AG09319 (cell line): ENCODE results near the gene L3MBTL4.

Experiments used
- DNase-seq: peaks from one replicate; pipeline ENCODE4 v3.0.0-alpha.2; 2010; ENCODE audit warnings: low read depth; ENCODE audit errors: extremely low read depth
- CTCF ChIP-seq: IDR thresholded peaks from 2 replicates; pipeline ENCODE4 v1.5.1; 2011; ENCODE audit warnings: low read depth, mild to moderate bottlenecking, inconsistent platforms, low read length, moderate library complexity

The L3MBTL4 gene

GRCh38 chr18:6328621-6329010 lies 86.1 kb downstream of the L3MBTL4 start:
- no peak for TF ChIP-seq CTCF
- no peak for DNase-seq

- no peak for TF ChIP-seq CTCF
- no peak for DNase-seq
Observed at GRCh38 chr18:6327895-6328620, 86.7 kb downstream of the L3MBTL4 start.

- TF ChIP-seq CTCF: no peak
- DNase-seq: no peak
Observed at GRCh38 chr18:6327485-6327884, 87.2 kb downstream of the L3MBTL4 start.

- no peak for TF ChIP-seq CTCF
- no peak for DNase-seq
Observed at GRCh38 chr18:6326566-6326965, 88.1 kb downstream of the L3MBTL4 start.

- DNase-seq: no peak
- no peak for TF ChIP-seq CTCF
Observed at GRCh38 chr18:6323319-6323889, 91.3 kb downstream of the L3MBTL4 start.

GRCh38 chr18:6315517-6316331 lies 99.0 kb downstream of the L3MBTL4 start:
- no peak for TF ChIP-seq CTCF

GRCh38 chr18:6313415-6313814 lies 101.3 kb downstream of the L3MBTL4 start:
- no peak for DNase-seq
- no peak for TF ChIP-seq CTCF

More at GRCh38 chr18:6315517-6316331, 99.0 kb downstream of the L3MBTL4 start:
- no peak for DNase-seq
